GM21423 (cell line): ENCODE data around the gene MED15.

ENCODE experiments used
- ATAC-seq: cut with Tn5 transposase; IDR thresholded peaks from one replicate; pipeline ENCODE4 v1.9.1; 2021; ENCODE audit warnings: mild to moderate bottlenecking, moderate library complexity; ENCODE audit not compliant: unreplicated experiment

MED15 gene

GRCh38 chr22:20509344-20510047 is 2.1 kb downstream of the MED15 start:
- ATAC-seq, result no peak

GRCh38 chr22:20510811-20511577 is 3.6 kb downstream of the MED15 start:
- ATAC-seq, result no peak

GRCh38 chr22:20511578-20512229 is 4.3 kb downstream of the MED15 start:
- ATAC-seq, result no peak

GRCh38 chr22:20514658-20515406 is 7.4 kb downstream of the MED15 start:
- no peak for ATAC-seq

- ATAC-seq, result no peak
Observed at GRCh38 chr22:20516399-20516798, 9.0 kb downstream of the MED15 start.

- no peak for ATAC-seq
Observed at GRCh38 chr22:20517422-20517821, 10.0 kb downstream of the MED15 start.

- ATAC-seq, result no peak
Observed at GRCh38 chr22:20517841-20518592, 10.6 kb downstream of the MED15 start.

- ATAC-seq, result no peak
Observed at GRCh38 chr22:20519558-20519957, 12.1 kb downstream of the MED15 start.

GRCh38 chr22:20520093-20520511 is 12.7 kb downstream of the MED15 start:
- ATAC-seq, result no peak

- ATAC-seq, result no peak
Observed at GRCh38 chr22:20522134-20523004, 15.0 kb downstream of the MED15 start.

GRCh38 chr22:20523086-20523983 is 15.9 kb downstream of the MED15 start:
- ATAC-seq, result no peak

GRCh38 chr22:20524004-20524481 is 16.6 kb downstream of the MED15 start:
- ATAC-seq, result no peak

- ATAC-seq, result no peak
Observed at GRCh38 chr22:20525048-20525447, 17.6 kb downstream of the MED15 start.

GRCh38 chr22:20526305-20526627 is 18.9 kb downstream of the MED15 start:
- ATAC-seq, result no peak

- ATAC-seq, result no peak
Observed at GRCh38 chr22:20526628-20527355, 19.4 kb downstream of the MED15 start.

- no peak for ATAC-seq
Observed at GRCh38 chr22:20528405-20528978, 21.1 kb downstream of the MED15 start.

- ATAC-seq, result no peak
Observed at GRCh38 chr22:20530368-20531153, 23.2 kb downstream of the MED15 start.
